ENCODE data around the gene KCNH2. TPM values are rescaled to one million over a fixed set of nuclear protein-coding genes. Genes with fewer than 3 reads are reported as not detected.

The KCNH2 gene
- polyA plus RNA-seq, 1 experiment: 0.06 TPM

- ChIA-PET POLR2A (no interaction called here), CTCF (interaction anchor here (0.7 to 1.1 kb wide), 2 partner anchors 9 to 21 kb away, joined by 3 to 5 read pairs; no protein-coding TSS in a partner anchor)
- TF ChIP-seq CTCF (IDR thresholded peaks at IDR 0.05; ENCODE audit: insufficient read depth, low read depth, low read length): no peak
- Histone ChIP-seq H3K36me3 (ENCODE audit: control insufficient read depth, insufficient read depth, low read length) (no peaks in the 10 kb centered on the region), H3K27me3 (ENCODE audit: control insufficient read depth, insufficient read depth, low read length) (peaks cover 16% of the 10 kb centered on the region), H3K4me3 (ENCODE audit: low read depth, low read length) (no peak overlapping the region)
- no peak for DNase-seq (ENCODE audit: low read depth)
These were observed 6.7 kb downstream of the KCNH2 start for GRCh38 chr7:150971242-150972022.

- H3K4me3 ChIP-seq (ENCODE audit: low read depth, low read length): no peak overlapping the region
- POLR2A ChIA-PET: no interaction called here
- no peak for DNase-seq (ENCODE audit: low read depth)
- no peaks in the 10 kb centered on the region for H3K36me3 ChIP-seq (ENCODE audit: control insufficient read depth, insufficient read depth, low read length)
- peaks cover 11% of the 10 kb centered on the region for H3K27me3 ChIP-seq (ENCODE audit: control insufficient read depth, insufficient read depth, low read length)
- CTCF ChIA-PET: interaction anchor here (1.0 to 1.1 kb wide), 2 partner anchors 10 to 40 kb away, joined by 3 to 5 read pairs; no protein-coding TSS in a partner anchor
- TF ChIP-seq CTCF (IDR thresholded peaks at IDR 0.05; ENCODE audit: insufficient read depth, low read depth, low read length): no peak
These were observed 7.7 kb downstream of the KCNH2 start for GRCh38 chr7:150970424-150970823.

GRCh38 chr7:150969475-150969874, 8.6 kb downstream of the KCNH2 start:
- H3K36me3 ChIP-seq (ENCODE audit: control insufficient read depth, insufficient read depth, low read length): no peaks in the 10 kb centered on the region
- TF ChIP-seq CTCF (IDR thresholded peaks at IDR 0.05; ENCODE audit: insufficient read depth, low read depth, low read length): no peak
- H3K4me3 ChIP-seq (ENCODE audit: low read depth, low read length): no peak overlapping the region
- DNase-seq (ENCODE audit: low read depth): no peak
- ChIA-PET CTCF (interaction anchor here (1.3 to 1.5 kb wide), 2 partner anchors 16 to 71 kb away, joined by 3 to 5 read pairs; no protein-coding TSS in a partner anchor), POLR2A (no interaction called here)
- H3K27me3 ChIP-seq (ENCODE audit: control insufficient read depth, insufficient read depth, low read length): peaks cover 9% of the 10 kb centered on the region

GRCh38 chr7:150968734-150969372, 9.3 kb downstream of the KCNH2 start:
- TF ChIP-seq CTCF (IDR thresholded peaks at IDR 0.05; ENCODE audit: insufficient read depth, low read depth, low read length): no peak
- Histone ChIP-seq H3K4me3 (ENCODE audit: low read depth, low read length) (no peak overlapping the region), H3K36me3 (ENCODE audit: control insufficient read depth, insufficient read depth, low read length) (no peaks in the 10 kb centered on the region), H3K27me3 (ENCODE audit: control insufficient read depth, insufficient read depth, low read length) (peaks cover 9% of the 10 kb centered on the region)
- DNase-seq (ENCODE audit: low read depth): no peak
- ChIA-PET CTCF (interaction anchor here (0.7 to 1.5 kb wide), 3 partner anchors 11 to 71 kb away, joined by 3 to 5 read pairs (median 4); no protein-coding TSS in a partner anchor), POLR2A (no interaction called here)

GRCh38 chr7:150968056-150968733, 9.9 kb downstream of the KCNH2 start:
- ChIA-PET POLR2A (no interaction called here), CTCF (interaction anchor here (0.6 to 1.5 kb wide), 5 partner anchors 17 to 139 kb away, joined by 3 to 8 read pairs (median 5); no protein-coding TSS in a partner anchor)
- H3K4me3 ChIP-seq (ENCODE audit: low read depth, low read length): no peak overlapping the region
- peaks cover 9% of the 10 kb centered on the region for H3K27me3 ChIP-seq (ENCODE audit: control insufficient read depth, insufficient read depth, low read length)
- DNase-seq (ENCODE audit: low read depth): no peak
- no peak for TF ChIP-seq CTCF (IDR thresholded peaks at IDR 0.05; ENCODE audit: insufficient read depth, low read depth, low read length)
- H3K36me3 ChIP-seq (ENCODE audit: control insufficient read depth, insufficient read depth, low read length): no peaks in the 10 kb centered on the region

Data from BJ (cell line).